OCI-LY7 (cell line): Measurements from ENCODE around the gene SEPSECS. TPM values are rescaled to one million over a fixed set of nuclear protein-coding genes. Genes with fewer than 3 reads are reported as not detected.

Source experiments
- BruUV-seq: library from RNA; stranded (reverse); fragments of 400-500 nt; replicated peaks from 2 replicates; lab custom pipeline; 2021; lab: Mats Ljungman, UMichigan
- CTCF ChIA-PET: fragments of 300-600 bp; sonication (Branson Sonifier 250); formaldehyde crosslinking; loops from one replicate; lab custom pipeline; 2022; ENCODE audit warnings: antibody characterized with exemption; ENCODE audit not compliant: unreplicated experiment; lab: Charles Lee
- POLR2A ChIA-PET: fragments of 300-600 bp; sonication (Branson Sonifier 250); formaldehyde crosslinking; loops from one replicate; lab custom pipeline; 2022; ENCODE audit warnings: antibody characterized with exemption; lab: Charles Lee
- DNase-seq: peaks from one replicate; pipeline ENCODE4 v3.0.0-alpha.2; 2015; ENCODE audit warnings: low spot score
- H2AFZ ChIP-seq: fragments of 200-600 bp; sonication (generic), shearing (Covaris generic); 2 replicates; pipeline ENCODE4 v1.6.1; 2014; ENCODE audit warnings: mild to moderate bottlenecking, antibody characterized with exemption, low read length, moderate library complexity
- H3K27ac ChIP-seq: fragments of 200-600 bp; sonication (generic); 2 replicates; pipeline ENCODE4 v1.5.1; 2014; ENCODE audit warnings: mixed run types, low read depth, mild to moderate bottlenecking, moderate library complexity, low read length, inconsistent platforms; ENCODE audit not compliant: poor library complexity, severe bottlenecking
- H3K36me3 ChIP-seq: fragments of 200-600 bp; sonication (generic); 2 replicates; pipeline ENCODE4 v1.6.1; 2014; ENCODE audit warnings: mild to moderate bottlenecking, antibody characterized with exemption, low read length, moderate library complexity, mixed read lengths; ENCODE audit not compliant: insufficient read depth
- H3K4me1 ChIP-seq: fragments of 200-600 bp; sonication (generic); 2 replicates; pipeline ENCODE4 v1.5.1; 2014; ENCODE audit warnings: mild to moderate bottlenecking, low read length; ENCODE audit not compliant: insufficient read depth, poor library complexity, severe bottlenecking
- H3K4me2 ChIP-seq: fragments of 200-600 bp; sonication (generic); 2 replicates; pipeline ENCODE4 v1.6.1; 2014; ENCODE audit warnings: mild to moderate bottlenecking, low read length
- H3K4me3 ChIP-seq: fragments of 200-600 bp; sonication (generic); 2 replicates; pipeline ENCODE4 v1.5.1; 2014; ENCODE audit warnings: mild to moderate bottlenecking, low read depth, low read length; ENCODE audit not compliant: poor library complexity, severe bottlenecking
- H3K79me2 ChIP-seq: fragments of 200-600 bp; sonication (generic); 2 replicates; pipeline ENCODE4 v1.6.1; 2016; ENCODE audit warnings: low read depth, mild to moderate bottlenecking, low read length, moderate library complexity, mixed read lengths; ENCODE audit not compliant: insufficient read depth
- H3K9me2 ChIP-seq: fragments of 200-600 bp; sonication (generic); 2 replicates; pipeline ENCODE4 v1.6.1; 2016; ENCODE audit warnings: mild to moderate bottlenecking, low read length, mixed read lengths; ENCODE audit not compliant: insufficient read depth
- H3K9me3 ChIP-seq: fragments of 200-600 bp; sonication (generic); 2 replicates; pipeline ENCODE4 v1.6.1; 2014; ENCODE audit warnings: mild to moderate bottlenecking, mixed run types, low read length, mixed read lengths
- H4K20me1 ChIP-seq: fragments of 200-600 bp; sonication (generic); 2 replicates; pipeline ENCODE4 v1.6.1; 2014; ENCODE audit warnings: mild to moderate bottlenecking, antibody characterized with exemption, low read length, moderate library complexity, mixed read lengths; ENCODE audit not compliant: insufficient read depth
- EZH2phosphoT487 ChIP-seq: fragments of 200-600 bp; sonication (generic); IDR thresholded peaks from 2 replicates; pipeline ENCODE4 v1.6.1; 2018; ENCODE audit warnings: low read depth, borderline replicate concordance, mild to moderate bottlenecking, mixed run types, antibody characterized with exemption, low read length, moderate library complexity, mixed read lengths
- intact Hi-C: fragments of 100-400 bp; cut with micrococcal nuclease; formaldehyde crosslinking; loops from one replicate; pipeline ENCODE4 v1.10.0; 2022; ENCODE audit not compliant: unreplicated experiment
- total RNA-seq, 2 experiments: library from RNA; depleted of rRNA in 1 of 2; stranded (reverse); fragments of >200 nt in 1 of 2; shearing (Covaris generic) in 1 of 2; gene quantifications; 2 replicates each; pipeline ENCODE4 v1.2.3, GENCODE V29; 2014 to 2022
- TF ChIP-seq, protein P1 (sequence below): fragments of 200-600 bp; sonication (generic); conservative IDR thresholded peaks from 2 replicates; pipeline ENCODE4 v1.5.1; 2014; ENCODE audit warnings: mild to moderate bottlenecking, antibody characterized with exemption, low read length, moderate library complexity, mixed read lengths

SEPSECS gene
- total RNA-seq, 2 experiments from 2014 or later: 5.0 to 13.0 TPM

DNA sequence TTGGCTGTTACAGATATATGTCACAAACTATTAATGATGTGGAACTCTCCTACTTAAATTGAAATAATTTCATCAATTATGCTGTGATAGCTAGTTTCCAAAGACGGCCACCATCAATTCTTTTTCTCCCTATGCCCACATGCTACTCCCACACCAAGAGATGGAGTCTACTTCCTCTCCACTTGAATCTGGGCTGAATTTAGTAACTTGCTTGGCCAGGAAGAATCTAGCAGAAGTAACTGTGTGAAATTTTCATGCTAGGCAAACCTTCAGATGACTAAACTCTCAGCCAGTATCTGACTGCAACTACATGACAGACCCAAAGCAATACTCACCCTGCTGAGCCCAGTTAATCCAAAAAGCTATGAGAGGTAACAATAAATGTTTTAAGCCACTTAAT, 3.2 kb downstream of the SEPSECS start:
- CTCF ChIA-PET: no interaction called here
- intact Hi-C loops: no loop called here

DNA sequence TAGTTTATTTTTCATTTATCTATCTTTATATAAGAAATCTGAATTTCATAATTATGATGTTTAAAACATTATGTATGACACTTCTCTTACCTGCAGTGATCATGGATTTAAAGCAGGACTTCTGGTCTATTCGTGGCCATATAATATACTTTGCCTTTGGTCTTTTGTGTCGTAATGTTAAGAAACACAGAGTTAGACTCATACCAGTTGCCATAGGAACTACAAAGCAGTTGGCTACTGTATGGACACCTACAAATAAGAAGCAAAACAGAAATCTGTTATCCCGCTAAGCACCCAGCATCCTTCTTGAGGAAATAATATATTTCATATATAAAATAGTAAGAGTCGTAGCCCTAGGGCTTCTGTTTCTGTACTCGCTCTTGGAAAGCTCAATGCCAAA, 4.3 kb downstream of the SEPSECS start:
- no peak for TF ChIP-seq EZH2phosphoT487
- TF ChIP-seq, protein P1, sequence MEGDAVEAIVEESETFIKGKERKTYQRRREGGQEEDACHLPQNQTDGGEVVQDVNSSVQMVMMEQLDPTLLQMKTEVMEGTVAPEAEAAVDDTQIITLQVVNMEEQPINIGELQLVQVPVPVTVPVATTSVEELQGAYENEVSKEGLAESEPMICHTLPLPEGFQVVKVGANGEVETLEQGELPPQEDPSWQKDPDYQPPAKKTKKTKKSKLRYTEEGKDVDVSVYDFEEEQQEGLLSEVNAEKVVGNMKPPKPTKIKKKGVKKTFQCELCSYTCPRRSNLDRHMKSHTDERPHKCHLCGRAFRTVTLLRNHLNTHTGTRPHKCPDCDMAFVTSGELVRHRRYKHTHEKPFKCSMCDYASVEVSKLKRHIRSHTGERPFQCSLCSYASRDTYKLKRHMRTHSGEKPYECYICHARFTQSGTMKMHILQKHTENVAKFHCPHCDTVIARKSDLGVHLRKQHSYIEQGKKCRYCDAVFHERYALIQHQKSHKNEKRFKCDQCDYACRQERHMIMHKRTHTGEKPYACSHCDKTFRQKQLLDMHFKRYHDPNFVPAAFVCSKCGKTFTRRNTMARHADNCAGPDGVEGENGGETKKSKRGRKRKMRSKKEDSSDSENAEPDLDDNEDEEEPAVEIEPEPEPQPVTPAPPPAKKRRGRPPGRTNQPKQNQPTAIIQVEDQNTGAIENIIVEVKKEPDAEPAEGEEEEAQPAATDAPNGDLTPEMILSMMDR: no peak
- intact Hi-C loops: no loop called here
- Histone ChIP-seq H3K4me1 (peaks cover 15% of the 10 kb centered on the region), H2AFZ (no peak overlapping the region), H3K36me3 (peaks cover 28% of the 10 kb centered on the region), H3K9me2 (no peaks in the 10 kb centered on the region), H3K4me3 (no peak overlapping the region), H3K4me2 (no peak overlapping the region), H3K79me2 (peaks cover 21% of the 10 kb centered on the region), H4K20me1 (no peaks in the 10 kb centered on the region), H3K27ac (no peak overlapping the region), H3K9me3 (no peaks in the 10 kb centered on the region)
- BruUV-seq: no TSS peak
- POLR2A ChIA-PET: interaction anchor here (1.7 kb wide), 1 partner anchor 77 kb away, joined by 4 read pairs; the partner anchor contains the start of gene PI4K2B
- DNase-seq: no peak
- CTCF ChIA-PET: no interaction called here

More for the DNA sequence above, 3.2 kb downstream of the SEPSECS start:
- H2AFZ ChIP-seq: no peak overlapping the region
- H3K4me3 ChIP-seq: no peak overlapping the region
- POLR2A ChIA-PET: interaction anchor here (1.7 kb wide), 1 partner anchor 76 kb away, joined by 4 read pairs; the partner anchor contains the start of gene PI4K2B
- H3K9me2 ChIP-seq: no peaks in the 10 kb centered on the region
- no peak for DNase-seq
- BruUV-seq: no TSS peak
- H4K20me1 ChIP-seq: no peaks in the 10 kb centered on the region
- H3K9me3 ChIP-seq: no peaks in the 10 kb centered on the region
- H3K4me1 ChIP-seq: peaks cover 19% of the 10 kb centered on the region
- TF ChIP-seq, protein P1: no peak
- TF ChIP-seq EZH2phosphoT487: no peak
- no peak overlapping the region for H3K4me2 ChIP-seq
- H3K36me3 ChIP-seq: peaks cover 19% of the 10 kb centered on the region; the same call in 1 of the 2 replicates
- H3K79me2 ChIP-seq: peaks cover 32% of the 10 kb centered on the region
- no peak overlapping the region for H3K27ac ChIP-seq

DNA sequence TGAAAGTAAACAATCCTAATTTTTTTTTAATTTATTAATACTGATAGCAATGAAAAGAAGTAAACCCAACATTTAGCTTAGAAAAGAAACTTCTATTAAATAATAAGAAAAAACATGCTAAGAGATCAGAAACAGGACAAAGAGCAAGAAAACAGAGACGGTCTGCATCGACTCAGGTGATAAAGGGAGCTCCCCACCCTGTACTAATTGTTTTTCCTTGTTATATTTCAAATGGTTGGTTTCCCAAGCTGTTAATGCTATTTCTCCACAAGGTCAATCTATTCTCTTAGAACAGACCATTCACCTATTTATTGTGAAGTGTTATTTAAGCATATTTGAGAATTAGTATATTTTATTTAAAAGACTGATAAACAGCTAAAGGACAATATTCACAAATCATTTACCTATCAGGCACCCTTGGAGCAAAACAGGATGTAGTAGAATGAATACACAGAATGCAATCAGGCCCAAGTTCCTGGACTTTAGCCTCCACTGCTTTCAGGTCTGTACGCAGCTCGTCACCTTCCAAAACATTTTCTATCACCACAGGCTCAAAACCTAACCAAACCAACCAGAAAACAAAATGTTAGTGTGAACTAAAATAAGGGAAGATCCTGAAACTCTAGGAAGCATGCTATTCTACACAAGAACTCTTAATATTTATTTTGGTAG, 5.5 kb downstream of the SEPSECS start:
- TF ChIP-seq, protein P1: no peak
- H3K79me2 ChIP-seq: peaks cover 19% of the 10 kb centered on the region
- H3K27ac ChIP-seq: no peak overlapping the region
- peaks cover 37% of the 10 kb centered on the region for H3K36me3 ChIP-seq
- intact Hi-C loops: no loop called here
- H2AFZ ChIP-seq: no peak overlapping the region
- ChIA-PET POLR2A (interaction anchor here (0.6 to 0.8 kb wide), 2 partner anchors 156 to 1441 kb away, joined by 3 read pairs; no protein-coding TSS in a partner anchor), CTCF (interaction anchor here (0.6 kb wide), 1 partner anchor 119 kb away, joined by 3 read pairs; no protein-coding TSS in a partner anchor)
- no peak overlapping the region for H3K4me3 ChIP-seq
- no peaks in the 10 kb centered on the region for H3K9me2 ChIP-seq
- no peaks in the 10 kb centered on the region for H4K20me1 ChIP-seq
- DNase-seq: no peak
- H3K4me1 ChIP-seq: peaks cover 15% of the 10 kb centered on the region
- no peaks in the 10 kb centered on the region for H3K9me3 ChIP-seq
- H3K4me2 ChIP-seq: no peak overlapping the region
- no TSS peak for BruUV-seq
